Ishikawa (cell line): ENCODE measurements around the gene SLIT3.

ENCODE experiments used
- CEBPB ChIP-seq: IDR thresholded peaks from 2 replicates; pipeline ENCODE4 v1.6.1; 2012
- CREB1 ChIP-seq: IDR thresholded peaks from 2 replicates; pipeline ENCODE4 v1.6.1; 2012; ENCODE audit warnings: low read depth
- EGR1 ChIP-seq: IDR thresholded peaks from 2 replicates; pipeline ENCODE4 v1.6.1; 2012
- EP300 ChIP-seq: IDR thresholded peaks from 2 replicates; pipeline ENCODE4 v1.6.1; 2012; ENCODE audit warnings: borderline replicate concordance
- FOXM1 ChIP-seq: IDR thresholded peaks from 2 replicates; pipeline ENCODE4 v1.6.1; 2012; ENCODE audit warnings: low read depth, borderline replicate concordance
- NFIC ChIP-seq: IDR thresholded peaks from 2 replicates; pipeline ENCODE4 v1.6.1; 2012
- RAD21 ChIP-seq: IDR thresholded peaks from 2 replicates; pipeline ENCODE4 v1.6.1; 2012; ENCODE audit warnings: low read depth
- TAF1 ChIP-seq: IDR thresholded peaks from 2 replicates; pipeline ENCODE4 v1.6.1; 2012; ENCODE audit warnings: low read depth, mild to moderate bottlenecking
- TCF12 ChIP-seq: IDR thresholded peaks from 2 replicates; pipeline ENCODE4 v1.6.1; 2012; ENCODE audit warnings: low read depth
- TEAD4 ChIP-seq: IDR thresholded peaks from 2 replicates; pipeline ENCODE4 v1.6.1; 2012
- YY1 ChIP-seq: IDR thresholded peaks from 2 replicates; pipeline ENCODE4 v1.6.1; 2012; ENCODE audit warnings: low read depth
- ZBTB7A ChIP-seq: IDR thresholded peaks from 2 replicates; pipeline ENCODE4 v1.6.1; 2012; ENCODE audit warnings: low read depth
- TF ChIP-seq, protein P1 (sequence below): IDR thresholded peaks from 2 replicates; pipeline ENCODE4 v1.6.1; 2012; ENCODE audit warnings: low read depth, mild to moderate bottlenecking
- TF ChIP-seq, protein P2 (sequence below): IDR thresholded peaks from 2 replicates; pipeline ENCODE4 v1.6.1; 2012
- TF ChIP-seq, protein P3 (sequence below): IDR thresholded peaks from 2 replicates; pipeline ENCODE4 v1.6.1; 2012

Gene SLIT3

GRCh38 chr5:168668078-168668477 is 632.9 kb downstream of the SLIT3 start:
- TF ChIP-seq FOXM1 (no peak), CREB1 (no peak), NFIC (no peak), ZBTB7A (no peak), TEAD4 (no peak), RAD21 (no peak)
- TF ChIP-seq, protein P1, sequence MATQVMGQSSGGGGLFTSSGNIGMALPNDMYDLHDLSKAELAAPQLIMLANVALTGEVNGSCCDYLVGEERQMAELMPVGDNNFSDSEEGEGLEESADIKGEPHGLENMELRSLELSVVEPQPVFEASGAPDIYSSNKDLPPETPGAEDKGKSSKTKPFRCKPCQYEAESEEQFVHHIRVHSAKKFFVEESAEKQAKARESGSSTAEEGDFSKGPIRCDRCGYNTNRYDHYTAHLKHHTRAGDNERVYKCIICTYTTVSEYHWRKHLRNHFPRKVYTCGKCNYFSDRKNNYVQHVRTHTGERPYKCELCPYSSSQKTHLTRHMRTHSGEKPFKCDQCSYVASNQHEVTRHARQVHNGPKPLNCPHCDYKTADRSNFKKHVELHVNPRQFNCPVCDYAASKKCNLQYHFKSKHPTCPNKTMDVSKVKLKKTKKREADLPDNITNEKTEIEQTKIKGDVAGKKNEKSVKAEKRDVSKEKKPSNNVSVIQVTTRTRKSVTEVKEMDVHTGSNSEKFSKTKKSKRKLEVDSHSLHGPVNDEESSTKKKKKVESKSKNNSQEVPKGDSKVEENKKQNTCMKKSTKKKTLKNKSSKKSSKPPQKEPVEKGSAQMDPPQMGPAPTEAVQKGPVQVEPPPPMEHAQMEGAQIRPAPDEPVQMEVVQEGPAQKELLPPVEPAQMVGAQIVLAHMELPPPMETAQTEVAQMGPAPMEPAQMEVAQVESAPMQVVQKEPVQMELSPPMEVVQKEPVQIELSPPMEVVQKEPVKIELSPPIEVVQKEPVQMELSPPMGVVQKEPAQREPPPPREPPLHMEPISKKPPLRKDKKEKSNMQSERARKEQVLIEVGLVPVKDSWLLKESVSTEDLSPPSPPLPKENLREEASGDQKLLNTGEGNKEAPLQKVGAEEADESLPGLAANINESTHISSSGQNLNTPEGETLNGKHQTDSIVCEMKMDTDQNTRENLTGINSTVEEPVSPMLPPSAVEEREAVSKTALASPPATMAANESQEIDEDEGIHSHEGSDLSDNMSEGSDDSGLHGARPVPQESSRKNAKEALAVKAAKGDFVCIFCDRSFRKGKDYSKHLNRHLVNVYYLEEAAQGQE: no peak
- TF ChIP-seq, protein P2, sequence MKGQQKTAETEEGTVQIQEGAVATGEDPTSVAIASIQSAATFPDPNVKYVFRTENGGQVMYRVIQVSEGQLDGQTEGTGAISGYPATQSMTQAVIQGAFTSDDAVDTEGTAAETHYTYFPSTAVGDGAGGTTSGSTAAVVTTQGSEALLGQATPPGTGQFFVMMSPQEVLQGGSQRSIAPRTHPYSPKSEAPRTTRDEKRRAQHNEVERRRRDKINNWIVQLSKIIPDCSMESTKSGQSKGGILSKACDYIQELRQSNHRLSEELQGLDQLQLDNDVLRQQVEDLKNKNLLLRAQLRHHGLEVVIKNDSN: no peak

GRCh38 chr5:168667301-168667840 is 633.6 kb downstream of the SLIT3 start:
- TF ChIP-seq, protein P3, sequence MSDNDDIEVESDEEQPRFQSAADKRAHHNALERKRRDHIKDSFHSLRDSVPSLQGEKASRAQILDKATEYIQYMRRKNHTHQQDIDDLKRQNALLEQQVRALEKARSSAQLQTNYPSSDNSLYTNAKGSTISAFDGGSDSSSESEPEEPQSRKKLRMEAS: no peak
- TF ChIP-seq YY1: no peak
- TF ChIP-seq, protein P2: no peak
- no peak for TF ChIP-seq TEAD4
- no peak for TF ChIP-seq ZBTB7A

- TF ChIP-seq TEAD4 (no peak), TCF12 (no peak)
These were observed 634.6 kb downstream of the SLIT3 start for GRCh38 chr5:168666356-168666755.

GRCh38 chr5:168663276-168664004 is 637.5 kb downstream of the SLIT3 start:
- TF ChIP-seq EP300 (no peak), YY1 (no peak), CEBPB (no peak), FOXM1 (no peak), RAD21 (no peak), NFIC (no peak), TEAD4 (no peak), CREB1 (no peak), ZBTB7A (no peak), TCF12 (no peak)
- TF ChIP-seq, protein P3: no peak
- TF ChIP-seq, protein P2: no peak
- TF ChIP-seq, protein P1: no peak

- TF ChIP-seq, protein P1: no peak
- TF ChIP-seq FOXM1: no peak
- TF ChIP-seq, protein P3: no peak
- TF ChIP-seq RAD21: no peak
- TF ChIP-seq TAF1: no peak
- TF ChIP-seq EGR1: no peak
- TF ChIP-seq TEAD4: no peak
- no peak for TF ChIP-seq NFIC
- no peak for TF ChIP-seq CEBPB
- TF ChIP-seq, protein P2: no peak
- TF ChIP-seq CREB1: no peak
- TF ChIP-seq EP300: no peak
- TF ChIP-seq ZBTB7A: no peak
These were observed 639.1 kb downstream of the SLIT3 start for GRCh38 chr5:168661593-168662485.
